Coronary artery (tissue), 2 donors: ENCODE results near the gene SNCAIP.

Experiments
- DNase-seq: peaks from one replicate; pipeline ENCODE4 v3.0.0-alpha.2; 2017; ENCODE audit warnings: low spot score
- H3K27ac ChIP-seq, 2 donors: fragments of 200-600 bp; sonication (generic); one replicate each; pipeline ENCODE4 v1.5.1; 2016 to 2019
- H3K4me3 ChIP-seq: fragments of 200-600 bp; sonication (generic); 2 replicates; pipeline ENCODE4 v1.5.1; 2016; ENCODE audit warnings: mild to moderate bottlenecking, moderate library complexity
- TF ChIP-seq, protein P1 (sequence below): fragments of 200-600 bp; sonication (generic); IDR thresholded peaks from one replicate; pipeline ENCODE4 v1.5.1; 2019; ENCODE audit warnings: antibody characterized with exemption

SNCAIP gene

DNA sequence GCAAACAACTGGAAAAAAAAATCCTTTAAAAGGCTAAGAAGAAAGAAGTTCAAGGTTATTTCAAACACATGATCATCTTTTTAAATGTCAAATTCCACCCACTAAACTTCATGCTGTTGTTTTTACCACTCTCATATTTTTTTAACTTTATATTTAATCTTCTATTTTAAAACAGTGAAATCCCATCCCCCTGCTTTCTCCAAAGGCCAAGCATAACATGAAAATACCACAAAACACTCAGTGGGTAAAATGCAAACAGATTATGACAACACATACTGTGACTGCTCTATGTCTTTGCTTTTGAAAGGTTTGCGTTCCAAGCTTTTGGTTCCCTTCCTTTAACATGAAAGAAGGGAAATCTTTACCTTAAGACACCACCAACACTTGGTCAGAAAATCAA lies 127.6 kb downstream of the SNCAIP start:
- Histone ChIP-seq H3K27ac (peak overlapping the region; percentile 15 to 31), H3K4me3 (no peak overlapping the region)
- no peak for DNase-seq
- TF ChIP-seq, protein P1, sequence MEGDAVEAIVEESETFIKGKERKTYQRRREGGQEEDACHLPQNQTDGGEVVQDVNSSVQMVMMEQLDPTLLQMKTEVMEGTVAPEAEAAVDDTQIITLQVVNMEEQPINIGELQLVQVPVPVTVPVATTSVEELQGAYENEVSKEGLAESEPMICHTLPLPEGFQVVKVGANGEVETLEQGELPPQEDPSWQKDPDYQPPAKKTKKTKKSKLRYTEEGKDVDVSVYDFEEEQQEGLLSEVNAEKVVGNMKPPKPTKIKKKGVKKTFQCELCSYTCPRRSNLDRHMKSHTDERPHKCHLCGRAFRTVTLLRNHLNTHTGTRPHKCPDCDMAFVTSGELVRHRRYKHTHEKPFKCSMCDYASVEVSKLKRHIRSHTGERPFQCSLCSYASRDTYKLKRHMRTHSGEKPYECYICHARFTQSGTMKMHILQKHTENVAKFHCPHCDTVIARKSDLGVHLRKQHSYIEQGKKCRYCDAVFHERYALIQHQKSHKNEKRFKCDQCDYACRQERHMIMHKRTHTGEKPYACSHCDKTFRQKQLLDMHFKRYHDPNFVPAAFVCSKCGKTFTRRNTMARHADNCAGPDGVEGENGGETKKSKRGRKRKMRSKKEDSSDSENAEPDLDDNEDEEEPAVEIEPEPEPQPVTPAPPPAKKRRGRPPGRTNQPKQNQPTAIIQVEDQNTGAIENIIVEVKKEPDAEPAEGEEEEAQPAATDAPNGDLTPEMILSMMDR, result no peak

DNA sequence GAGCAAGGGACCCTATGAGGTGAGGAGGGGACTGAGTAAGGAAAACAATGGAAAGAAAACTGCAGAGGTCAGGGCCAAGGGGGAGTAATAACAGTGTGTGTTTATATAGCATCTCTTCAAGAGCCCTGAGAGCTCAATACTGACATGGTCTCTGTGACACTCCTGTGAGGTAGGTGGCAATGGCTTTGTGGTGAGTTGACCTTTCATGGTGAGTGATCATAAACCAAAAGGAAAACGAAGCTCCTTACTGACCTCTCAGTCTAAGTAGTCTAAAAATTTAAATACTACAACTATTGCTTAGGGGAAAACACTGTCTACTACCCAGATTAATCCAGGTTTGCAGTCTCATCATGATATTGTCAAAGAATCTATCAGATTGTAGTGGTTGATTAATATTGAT lies 130.9 kb downstream of the SNCAIP start:
- Histone ChIP-seq H3K27ac (no peak overlapping the region), H3K4me3 (no peak overlapping the region)
- DNase-seq, result no peak
- TF ChIP-seq, protein P1, result no peak

DNA sequence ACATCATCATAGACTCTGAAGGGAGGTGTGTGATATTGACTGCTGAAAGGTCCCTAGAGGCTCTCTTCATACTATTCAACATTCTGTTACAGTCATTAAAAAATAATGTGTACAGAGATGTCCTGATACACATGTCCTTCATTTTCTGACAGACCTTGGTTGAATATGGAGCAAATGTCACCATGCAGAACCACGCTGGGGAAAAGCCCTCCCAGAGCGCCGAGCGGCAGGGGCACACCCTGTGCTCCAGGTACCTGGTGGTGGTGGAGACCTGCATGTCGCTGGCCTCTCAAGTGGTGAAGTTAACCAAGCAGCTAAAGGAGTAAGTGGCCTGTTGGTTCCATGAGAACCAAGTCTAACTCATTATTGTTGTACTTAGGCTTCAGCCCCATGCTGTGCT lies 132.4 kb downstream of the SNCAIP start:
- Histone ChIP-seq H3K27ac (no peak overlapping the region), H3K4me3 (no peak overlapping the region)
- DNase-seq, result no peak
- TF ChIP-seq, protein P1, result no peak

DNA sequence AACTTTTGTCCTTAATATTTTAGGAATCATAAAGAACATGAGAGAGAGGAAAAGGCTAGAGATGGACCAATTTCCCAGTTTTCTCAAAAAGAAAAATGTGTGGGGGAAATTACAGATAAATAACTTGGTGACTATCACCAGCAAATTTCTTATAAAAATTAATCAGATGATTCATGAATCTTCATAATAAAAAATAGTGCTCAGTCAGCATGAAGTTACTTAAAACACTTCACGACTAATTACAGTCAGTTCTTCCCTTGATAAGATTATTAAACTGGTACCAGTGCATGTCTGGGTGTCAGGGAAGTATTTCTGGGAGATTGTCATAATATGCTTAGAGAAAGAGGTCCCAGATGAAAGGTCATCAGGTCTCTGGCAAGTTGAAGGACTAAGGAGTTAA lies 133.0 kb downstream of the SNCAIP start:
- no peak for DNase-seq
- no peak overlapping the region for H3K27ac ChIP-seq
- no peak overlapping the region for H3K4me3 ChIP-seq
- TF ChIP-seq, protein P1, result no peak

DNA sequence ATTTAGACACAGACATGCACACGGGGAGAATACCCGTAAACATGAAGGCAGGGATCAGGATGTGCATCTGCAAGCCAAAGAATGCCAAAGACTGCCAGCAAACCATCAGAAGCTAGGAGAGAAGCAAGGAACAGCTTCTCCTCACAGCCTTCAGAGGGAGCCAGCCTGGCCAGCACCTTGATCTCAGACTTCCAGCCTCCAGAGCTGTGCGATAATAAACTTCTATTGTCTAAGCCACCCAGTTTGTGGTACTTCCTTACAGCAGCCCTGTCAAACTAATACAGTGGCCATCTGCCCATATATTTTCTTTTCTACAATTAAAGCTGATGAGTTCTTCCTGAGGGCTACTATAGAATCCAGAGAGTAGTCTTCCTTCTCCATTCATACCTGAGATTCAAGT lies 135.0 kb downstream of the SNCAIP start:
- TF ChIP-seq, protein P1, result no peak
- Histone ChIP-seq H3K27ac (no peak overlapping the region), H3K4me3 (no peak overlapping the region)
- no peak for DNase-seq

DNA sequence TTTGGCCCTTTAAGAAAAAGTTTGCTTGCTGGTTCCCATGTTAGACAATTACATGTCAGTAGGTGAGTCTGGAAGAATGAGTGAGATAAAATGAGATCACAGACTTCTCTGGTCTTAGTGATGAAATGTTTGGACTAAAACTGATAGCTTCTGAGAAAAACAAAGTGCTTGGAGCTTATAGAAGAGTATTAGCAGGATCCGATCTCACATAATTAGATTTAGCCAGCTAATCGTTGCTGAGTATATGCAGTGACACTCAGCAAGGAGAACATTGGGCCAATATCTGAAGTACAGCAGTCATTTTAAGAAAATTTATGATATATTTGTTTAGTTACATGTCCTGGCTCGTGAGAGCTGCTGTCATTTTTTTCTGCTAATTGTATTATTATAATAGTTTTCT lies 135.8 kb downstream of the SNCAIP start:
- no peak for DNase-seq
- no peak overlapping the region for H3K4me3 ChIP-seq
- TF ChIP-seq, protein P1, result no peak
- H3K27ac ChIP-seq, result no peak overlapping the region

DNA sequence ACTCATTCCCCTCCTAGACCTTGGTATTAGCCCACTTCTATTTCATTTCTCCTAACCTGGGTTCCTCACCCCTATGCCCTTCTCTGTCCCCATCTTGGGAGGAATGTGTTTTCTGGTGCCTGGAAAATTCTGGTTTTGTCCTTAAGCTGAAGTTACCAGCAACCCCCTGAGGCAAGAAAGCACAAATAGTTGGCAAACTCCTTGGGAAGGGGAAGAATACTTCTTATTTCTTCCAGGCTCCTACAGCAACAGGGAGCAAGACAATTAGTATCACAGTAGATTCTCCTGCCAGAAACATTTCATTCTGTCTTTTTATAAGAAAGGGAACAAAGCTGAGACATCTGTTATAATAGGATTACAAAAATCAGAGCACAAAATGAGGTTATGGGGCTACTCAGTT lies 142.5 kb downstream of the SNCAIP start:
- no peak for DNase-seq
- Histone ChIP-seq H3K27ac (no peak overlapping the region), H3K4me3 (no peak overlapping the region)
- TF ChIP-seq, protein P1, result no peak
